ENCODE results near the gene ABCG1. TPM values are rescaled to one million over a fixed set of nuclear protein-coding genes. Genes with fewer than 3 reads are reported as not detected.

ABCG1 gene
- polyA plus RNA-seq, 1 donor from 2014 or later: 14.2 TPM

GRCh38 chr21:42214081-42214750 is 4.7 kb upstream of the ABCG1 start:
- Histone ChIP-seq H3K36me3 (ENCODE audit: insufficient read depth, low read length) (no peaks in the 10 kb centered on the region), H3K9me2 (ENCODE audit: insufficient read depth, low read length) (no peaks in the 10 kb centered on the region), H3K9me3 (ENCODE audit: low read length) (no peaks in the 10 kb centered on the region), H3K27me3 (ENCODE audit: insufficient read depth, low read depth, low read length) (no peaks in the 10 kb centered on the region), H3F3A (ENCODE audit: insufficient read depth, low read length, poor library complexity, severe bottlenecking) (no peaks in the 10 kb centered on the region), H3K4me2 (ENCODE audit: low read length) (no peak overlapping the region), H3K79me2 (replicated peaks; ENCODE audit: insufficient read depth, low read length) (no peaks in the 10 kb centered on the region), H3K9ac (ENCODE audit: low read length) (no peak overlapping the region), H3K4me3 (ENCODE audit: low read length) (no peak overlapping the region), H2AFZ (ENCODE audit: low read depth, low read length) (no peak overlapping the region), H3K27ac (ENCODE audit: low read length) (no peak overlapping the region), H4K20me1 (ENCODE audit: insufficient read depth) (no peaks in the 10 kb centered on the region)
- no peak for TF ChIP-seq CTCF (IDR thresholded peaks at IDR 0.05; ENCODE audit: poor library complexity, severe bottlenecking)
- no peak for TF ChIP-seq EP300 (conservative IDR thresholded peaks at IDR 0.05; ENCODE audit: poor library complexity, severe bottlenecking)
- TF ChIP-seq EZH2 (IDR thresholded peaks at IDR 0.05; ENCODE audit: borderline replicate concordance, insufficient read depth, low read length, poor library complexity, severe bottlenecking): no peak
- no peak for TF ChIP-seq MXI1 (conservative IDR thresholded peaks at IDR 0.05; ENCODE audit: poor library complexity, severe bottlenecking)
- TF ChIP-seq TAF1 (IDR thresholded peaks at IDR 0.05; ENCODE audit: low read depth): no peak
- TF ChIP-seq REST (IDR thresholded peaks at IDR 0.05; ENCODE audit: borderline replicate concordance): no peak
- TF ChIP-seq POLR2AphosphoS5 (IDR thresholded peaks at IDR 0.05): no peak
- TF ChIP-seq RAD21 (conservative IDR thresholded peaks at IDR 0.05): no peak
- no peak for TF ChIP-seq SMC3 (conservative IDR thresholded peaks at IDR 0.05; ENCODE audit: poor library complexity)

GRCh38 chr21:42214921-42215320 is 4.0 kb upstream of the ABCG1 start:
- Histone ChIP-seq H3K4me2 (ENCODE audit: low read length) (no peak overlapping the region), H3K4me3 (ENCODE audit: low read length) (no peak overlapping the region), H2AFZ (ENCODE audit: low read depth, low read length) (no peak overlapping the region), H3K9me3 (ENCODE audit: low read length) (no peaks in the 10 kb centered on the region), H3K9ac (ENCODE audit: low read length) (no peak overlapping the region), H3K9me2 (ENCODE audit: insufficient read depth, low read length) (no peaks in the 10 kb centered on the region), H3K36me3 (ENCODE audit: insufficient read depth, low read length) (no peaks in the 10 kb centered on the region), H3K27me3 (ENCODE audit: insufficient read depth, low read depth, low read length) (no peaks in the 10 kb centered on the region), H4K20me1 (ENCODE audit: insufficient read depth) (no peaks in the 10 kb centered on the region), H3K27ac (ENCODE audit: low read length) (no peak overlapping the region), H3K79me2 (replicated peaks; ENCODE audit: insufficient read depth, low read length) (no peaks in the 10 kb centered on the region), H3F3A (ENCODE audit: insufficient read depth, low read length, poor library complexity, severe bottlenecking) (no peaks in the 10 kb centered on the region)
- TF ChIP-seq TAF1 (IDR thresholded peaks at IDR 0.05; ENCODE audit: low read depth): no peak
- TF ChIP-seq MXI1 (conservative IDR thresholded peaks at IDR 0.05; ENCODE audit: poor library complexity, severe bottlenecking): no peak
- TF ChIP-seq RAD21 (conservative IDR thresholded peaks at IDR 0.05): no peak
- no peak for TF ChIP-seq POLR2AphosphoS5 (IDR thresholded peaks at IDR 0.05)
- TF ChIP-seq SMC3 (conservative IDR thresholded peaks at IDR 0.05; ENCODE audit: poor library complexity): no peak
- no peak for TF ChIP-seq CTCF (IDR thresholded peaks at IDR 0.05; ENCODE audit: poor library complexity, severe bottlenecking)
- no peak for TF ChIP-seq EZH2 (IDR thresholded peaks at IDR 0.05; ENCODE audit: borderline replicate concordance, insufficient read depth, low read length, poor library complexity, severe bottlenecking)
- TF ChIP-seq EP300 (conservative IDR thresholded peaks at IDR 0.05; ENCODE audit: poor library complexity, severe bottlenecking): no peak
- TF ChIP-seq REST (IDR thresholded peaks at IDR 0.05; ENCODE audit: borderline replicate concordance): no peak
